ENCODE results near the gene COL18A1. TPM values are rescaled to one million over a fixed set of nuclear protein-coding genes. Genes with fewer than 3 reads are reported as not detected.

The COL18A1 gene
- total and polyA plus RNA-seq, 2 donors (not counting 1 experiment from before 2014, with no cell fraction given), result 15.6 to 24.7 TPM

GRCh38 chr21:45521241-45521640, 116.3 kb downstream of the COL18A1 start:
- no CpG with 5 or more reads among the region's 2 CpGs for WGBS (ENCODE audit: insufficient coverage)
- Histone ChIP-seq H3K4me1 (ENCODE audit: control insufficient read depth in 2 of 2, insufficient read depth in 2 of 2, low read length in 2 of 2) (no peaks in the 10 kb centered on the region), H3K79me2 (ENCODE audit: control insufficient read depth, insufficient read depth, low read length) (no peaks in the 10 kb centered on the region), H2AFZ (ENCODE audit: insufficient read depth, low read depth, low read length, poor library complexity, severe bottlenecking) (no peak overlapping the region), H4K20me1 (ENCODE audit: control insufficient read depth, insufficient read depth, low read length, poor library complexity, severe bottlenecking) (no peaks in the 10 kb centered on the region), H3K4me3 (ENCODE audit: control extremely low read depth in 1 of 5, extremely low read depth in 1 of 5, insufficient read depth in 1 of 5, low read depth in 2 of 5, low read length in 4 of 5) (no peak overlapping the region), H3K27me3 (replicated peaks in 1 of 4; ENCODE audit: control extremely low read depth in 1 of 4, control insufficient read depth in 3 of 4, insufficient read depth in 4 of 4, low read length in 3 of 4) (no peaks in the 10 kb centered on the region), H3K9ac (ENCODE audit: low read length) (no peak overlapping the region), H3K27ac (ENCODE audit: low read length in 2 of 2) (no peak overlapping the region), H3K36me3 (replicated peaks in 1 of 2; ENCODE audit: control extremely low read depth in 1 of 2, control insufficient read depth in 1 of 2, extremely low read depth in 1 of 2, insufficient read depth in 2 of 2, low read length in 1 of 2) (peaks cover 0 to 11% of the 10 kb centered on the region in 2 experiments), H3K9me3 (ENCODE audit: control extremely low read depth in 1 of 3, control insufficient read depth in 2 of 3, insufficient read depth in 1 of 3, low read length in 2 of 3) (peaks cover 8 to 20% (median 17%) of the 10 kb centered on the region in 3 donors), H3K4me2 (replicated peaks; ENCODE audit: low read depth, low read length, poor library complexity, severe bottlenecking) (no peak overlapping the region)
- no peak overlapping the region for H3K27ac Mint-ChIP-seq
- TF ChIP-seq, protein P1, sequence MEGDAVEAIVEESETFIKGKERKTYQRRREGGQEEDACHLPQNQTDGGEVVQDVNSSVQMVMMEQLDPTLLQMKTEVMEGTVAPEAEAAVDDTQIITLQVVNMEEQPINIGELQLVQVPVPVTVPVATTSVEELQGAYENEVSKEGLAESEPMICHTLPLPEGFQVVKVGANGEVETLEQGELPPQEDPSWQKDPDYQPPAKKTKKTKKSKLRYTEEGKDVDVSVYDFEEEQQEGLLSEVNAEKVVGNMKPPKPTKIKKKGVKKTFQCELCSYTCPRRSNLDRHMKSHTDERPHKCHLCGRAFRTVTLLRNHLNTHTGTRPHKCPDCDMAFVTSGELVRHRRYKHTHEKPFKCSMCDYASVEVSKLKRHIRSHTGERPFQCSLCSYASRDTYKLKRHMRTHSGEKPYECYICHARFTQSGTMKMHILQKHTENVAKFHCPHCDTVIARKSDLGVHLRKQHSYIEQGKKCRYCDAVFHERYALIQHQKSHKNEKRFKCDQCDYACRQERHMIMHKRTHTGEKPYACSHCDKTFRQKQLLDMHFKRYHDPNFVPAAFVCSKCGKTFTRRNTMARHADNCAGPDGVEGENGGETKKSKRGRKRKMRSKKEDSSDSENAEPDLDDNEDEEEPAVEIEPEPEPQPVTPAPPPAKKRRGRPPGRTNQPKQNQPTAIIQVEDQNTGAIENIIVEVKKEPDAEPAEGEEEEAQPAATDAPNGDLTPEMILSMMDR (IDR thresholded peaks at IDR 0.05), result no peak
- no peak for TF ChIP-seq EZH2 (IDR thresholded peaks at IDR 0.05; ENCODE audit: borderline replicate concordance, insufficient read depth, low read depth, low read length, poor library complexity, severe bottlenecking)
- ChIA-PET CTCF (no interaction called here), POLR2A (no interaction called here)
- no peak overlapping the region for H3K4me3 Mint-ChIP-seq
- DNase-seq, result no peak
- intact Hi-C loops (cut with micrococcal nuclease), result no loop called here
- H3K4me1 Mint-ChIP-seq, result no peaks in the 10 kb centered on the region
- no peaks in the 10 kb centered on the region for H3K27me3 Mint-ChIP-seq
- ATAC-seq (ENCODE audit: low read depth), result no peak
- peaks cover 12% of the 10 kb centered on the region for H3K9me3 Mint-ChIP-seq (ENCODE audit: insufficient read depth)

DNA sequence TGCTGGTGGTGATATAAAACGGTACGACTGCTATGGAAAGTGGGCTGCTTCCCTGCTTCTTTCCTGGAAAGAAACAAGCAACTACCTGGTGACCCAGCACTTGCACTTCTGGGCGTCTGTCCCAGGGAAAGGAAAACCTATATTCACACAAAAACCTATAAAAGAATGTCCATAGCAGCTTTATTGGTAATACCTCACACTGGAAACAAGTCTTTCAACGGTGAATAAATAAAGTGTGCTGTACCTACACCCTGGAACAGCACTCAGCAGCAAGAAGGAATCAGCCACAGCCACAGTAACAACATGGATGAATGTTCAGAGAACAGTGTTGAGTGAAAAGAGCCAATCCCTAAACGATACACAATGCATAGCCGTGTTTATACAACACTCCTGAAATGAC, 117.4 kb downstream of the COL18A1 start:
- H3K27ac ChIP-seq (ENCODE audit: low read length in 2 of 2), result no peak overlapping the region
- H3K4me3 ChIP-seq (ENCODE audit: control extremely low read depth in 1 of 5, extremely low read depth in 1 of 5, insufficient read depth in 1 of 5, low read depth in 2 of 5, low read length in 4 of 5), result no peak overlapping the region
- no peak overlapping the region for H2AFZ ChIP-seq (ENCODE audit: insufficient read depth, low read depth, low read length, poor library complexity, severe bottlenecking)
- no peak overlapping the region for H3K4me2 ChIP-seq (replicated peaks; ENCODE audit: low read depth, low read length, poor library complexity, severe bottlenecking)
- TF ChIP-seq, protein P1 (IDR thresholded peaks at IDR 0.05), result no peak
- TF ChIP-seq EZH2 (IDR thresholded peaks at IDR 0.05; ENCODE audit: borderline replicate concordance, insufficient read depth, low read depth, low read length, poor library complexity, severe bottlenecking), result no peak
- ChIA-PET CTCF (no interaction called here), POLR2A (no interaction called here)
- WGBS (ENCODE audit: insufficient coverage), result 100% methylated on average over 3 of the region's 6 CpGs
- H3K36me3 ChIP-seq (replicated peaks in 1 of 2; ENCODE audit: control extremely low read depth in 1 of 2, control insufficient read depth in 1 of 2, extremely low read depth in 1 of 2, insufficient read depth in 2 of 2, low read length in 1 of 2), result peaks cover 0 to 11% of the 10 kb centered on the region in 2 experiments
- no peaks in the 10 kb centered on the region for H3K4me1 ChIP-seq (ENCODE audit: control insufficient read depth in 2 of 2, insufficient read depth in 2 of 2, low read length in 2 of 2)
- no peak for ATAC-seq (ENCODE audit: low read depth)
- H3K27me3 ChIP-seq (replicated peaks in 1 of 4; ENCODE audit: control extremely low read depth in 1 of 4, control insufficient read depth in 3 of 4, insufficient read depth in 4 of 4, low read length in 3 of 4), result no peaks in the 10 kb centered on the region
- H4K20me1 ChIP-seq (ENCODE audit: control insufficient read depth, insufficient read depth, low read length, poor library complexity, severe bottlenecking), result no peaks in the 10 kb centered on the region
- Mint-ChIP-seq H3K4me1 (no peaks in the 10 kb centered on the region), H3K27ac (no peak overlapping the region), H3K27me3 (no peaks in the 10 kb centered on the region), H3K4me3 (no peak overlapping the region), H3K9me3 (ENCODE audit: insufficient read depth) (peaks cover 12% of the 10 kb centered on the region)
- intact Hi-C loops (cut with micrococcal nuclease), result no loop called here
- H3K9me3 ChIP-seq (ENCODE audit: control extremely low read depth in 1 of 3, control insufficient read depth in 2 of 3, insufficient read depth in 1 of 3, low read length in 2 of 3), result peaks cover 8 to 20% (median 11%) of the 10 kb centered on the region in 3 donors
- no peak for DNase-seq
- no peak overlapping the region for H3K9ac ChIP-seq (ENCODE audit: low read length)
- H3K79me2 ChIP-seq (ENCODE audit: control insufficient read depth, insufficient read depth, low read length), result no peaks in the 10 kb centered on the region
